Right atrium auricular region (tissue), 2 donors: ENCODE data around the gene CCDC192. TPM values are rescaled to one million over a fixed set of nuclear protein-coding genes. Genes with fewer than 3 reads are reported as not detected.

Experiments used
- DNase-seq: peaks from one replicate; pipeline ENCODE4 v3.0.0-alpha.2; 2019; ENCODE audit warnings: low spot score
- H3K27ac ChIP-seq, 2 donors: fragments of 200-600 bp; sonication (generic); 1 replicate in 1 of 2; 2 replicates in 1 of 2; pipeline ENCODE4 v1.5.1; 2016 to 2019
- H3K27me3 ChIP-seq, 2 donors: fragments of 200-600 bp; sonication (generic); one replicate each; pipeline versions ENCODE4 v1.5.1 to v1.6.0; 2017 to 2019
- H3K36me3 ChIP-seq: fragments of 200-600 bp; sonication (generic); one replicate; pipeline ENCODE4 v1.5.1; 2016
- H3K4me1 ChIP-seq, 2 donors: fragments of 200-600 bp; sonication (generic); one replicate each; pipeline versions ENCODE4 v1.5.1 to v1.6.0; 2017 to 2019
- H3K4me3 ChIP-seq, 2 donors: fragments of 200-600 bp; sonication (generic); 1 replicate in 1 of 2; 2 replicates in 1 of 2; pipeline ENCODE4 v1.5.1; 2017 to 2019; ENCODE audit warnings: mild to moderate bottlenecking in 1 of 2, moderate library complexity in 1 of 2
- H3K9me3 ChIP-seq, 2 donors: fragments of 200-600 bp; sonication (generic); one replicate each; pipeline ENCODE4 v1.5.1; 2019
- CTCF ChIP-seq, 2 donors: fragments of 200-600 bp; sonication (generic); IDR thresholded peaks; one replicate each; pipeline ENCODE4 v1.5.1; 2019; ENCODE audit warnings: antibody characterized with exemption in 2 of 2
- total RNA-seq, 2 donors: library from RNA; depleted of rRNA; stranded (reverse); fragments of >200 nt; gene quantifications; one replicate each; pipeline ENCODE4 v1.1.0, GENCODE V29; 2016

Gene CCDC192
- total RNA-seq, 2 donors from 2014 or later = not detected

- Histone ChIP-seq H3K36me3 (no peaks in the 10 kb centered on the region), H3K27me3 (no peaks in the 10 kb centered on the region), H3K27ac (no peak overlapping the region), H3K9me3 (no peaks in the 10 kb centered on the region), H3K4me3 (no peak overlapping the region), H3K4me1 (no peaks in the 10 kb centered on the region)
- DNase-seq = no peak
- no peak for TF ChIP-seq CTCF (IDR thresholded peaks at IDR 0.05)
Measured at GRCh38 chr5:127680595-127680994, 22.6 kb upstream of the CCDC192 start.

GRCh38 chr5:127683008-127683407 is 20.2 kb upstream of the CCDC192 start:
- Histone ChIP-seq H3K4me1 (peaks cover 0 to 4% of the 10 kb centered on the region in 2 donors), H3K36me3 (no peaks in the 10 kb centered on the region), H3K4me3 (no peak overlapping the region), H3K27ac (no peak overlapping the region), H3K27me3 (no peaks in the 10 kb centered on the region), H3K9me3 (no peaks in the 10 kb centered on the region)
- no peak for TF ChIP-seq CTCF (IDR thresholded peaks at IDR 0.05)
- DNase-seq = no peak

GRCh38 chr5:127684726-127685467 is 18.3 kb upstream of the CCDC192 start:
- Histone ChIP-seq H3K4me1 (peaks cover 0 to 4% of the 10 kb centered on the region in 2 donors), H3K36me3 (no peaks in the 10 kb centered on the region), H3K9me3 (no peaks in the 10 kb centered on the region), H3K27me3 (no peaks in the 10 kb centered on the region), H3K27ac (no peak overlapping the region), H3K4me3 (no peak overlapping the region)
- no peak for TF ChIP-seq CTCF (IDR thresholded peaks at IDR 0.05)
- no peak for DNase-seq

- H3K4me3 ChIP-seq = no peak overlapping the region
- H3K36me3 ChIP-seq = no peaks in the 10 kb centered on the region
- no peak for DNase-seq
- H3K9me3 ChIP-seq = no peaks in the 10 kb centered on the region
- H3K4me1 ChIP-seq = peaks cover 0 to 4% of the 10 kb centered on the region in 2 donors
- H3K27me3 ChIP-seq = no peaks in the 10 kb centered on the region
- H3K27ac ChIP-seq = no peak overlapping the region
- no peak for TF ChIP-seq CTCF (IDR thresholded peaks at IDR 0.05)
Measured at GRCh38 chr5:127685662-127686061, 17.5 kb upstream of the CCDC192 start.

- H3K27ac ChIP-seq = no peak overlapping the region
- H3K4me3 ChIP-seq = no peak overlapping the region
- H3K9me3 ChIP-seq = no peaks in the 10 kb centered on the region
- H3K27me3 ChIP-seq = no peaks in the 10 kb centered on the region
- DNase-seq = no peak
- TF ChIP-seq CTCF (IDR thresholded peaks at IDR 0.05) = no peak
- H3K4me1 ChIP-seq = peaks cover 0 to 4% of the 10 kb centered on the region in 2 donors
- H3K36me3 ChIP-seq = no peaks in the 10 kb centered on the region
Measured at GRCh38 chr5:127686424-127686823, 16.8 kb upstream of the CCDC192 start.
